A549 (cell line): ENCODE results near the gene GOSR2.

Experiments
- CBX8 ChIP-seq: fragments of 200-600 bp; sonication (generic); IDR thresholded peaks from 2 replicates; pipeline ENCODE4 v1.6.1; 2016
- HDAC2 ChIP-seq: fragments of 200-600 bp; sonication (generic); IDR thresholded peaks from 2 replicates; pipeline ENCODE4 v1.6.1; 2016
- RCOR1 ChIP-seq: fragments of 150-350 bp; IDR thresholded peaks from 2 replicates; pipeline ENCODE4 v1.6.1; 2014; ENCODE audit warnings: antibody characterized with exemption, low read length, low read depth
- TF ChIP-seq, protein P1 (sequence below): fragments of >200 bp; sonication (Bioruptor Twin); formaldehyde crosslinking; IDR thresholded peaks from 3 replicates; pipeline ENCODE4 v1.5.1; 2016
- TF ChIP-seq, protein P2 (sequence below): fragments of >200 bp; sonication (Bioruptor Twin); formaldehyde crosslinking; IDR thresholded peaks from 2 replicates; pipeline ENCODE4 v1.6.1; 2016

DNA sequence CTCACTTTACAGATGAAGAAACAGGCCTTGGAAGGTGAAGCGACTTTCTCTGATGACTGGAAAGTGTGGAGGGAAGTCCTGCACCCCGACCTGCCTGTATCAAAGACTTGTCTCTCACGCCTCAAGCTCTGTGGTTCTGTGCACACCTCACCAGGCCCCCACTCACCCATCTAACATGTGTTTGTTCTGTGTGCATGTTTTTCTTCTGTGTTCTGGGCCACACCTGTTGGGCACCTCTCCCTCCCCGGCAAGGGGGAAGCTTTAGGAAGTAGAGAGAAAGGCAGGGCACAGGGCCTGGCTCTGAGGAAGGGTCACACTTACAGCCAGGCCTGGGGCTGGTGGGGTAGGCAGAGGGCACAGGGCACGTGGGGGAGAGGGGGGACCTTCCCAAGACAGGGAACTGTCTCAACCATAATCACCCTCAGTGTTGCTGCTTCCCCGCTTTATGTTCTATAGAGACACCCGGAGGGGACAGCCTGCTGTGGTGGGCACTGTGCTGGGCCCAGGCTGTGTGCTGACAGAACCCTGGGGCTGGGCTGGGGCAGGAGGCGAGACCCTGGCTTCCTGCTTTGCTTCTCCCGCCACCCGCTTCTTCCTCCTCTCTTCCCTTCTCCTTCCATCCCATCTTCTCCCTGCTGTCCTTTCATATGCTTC, 48.8 kb downstream of the GOSR2 start:
- TF ChIP-seq HDAC2 = no peak
- TF ChIP-seq, protein P1, sequence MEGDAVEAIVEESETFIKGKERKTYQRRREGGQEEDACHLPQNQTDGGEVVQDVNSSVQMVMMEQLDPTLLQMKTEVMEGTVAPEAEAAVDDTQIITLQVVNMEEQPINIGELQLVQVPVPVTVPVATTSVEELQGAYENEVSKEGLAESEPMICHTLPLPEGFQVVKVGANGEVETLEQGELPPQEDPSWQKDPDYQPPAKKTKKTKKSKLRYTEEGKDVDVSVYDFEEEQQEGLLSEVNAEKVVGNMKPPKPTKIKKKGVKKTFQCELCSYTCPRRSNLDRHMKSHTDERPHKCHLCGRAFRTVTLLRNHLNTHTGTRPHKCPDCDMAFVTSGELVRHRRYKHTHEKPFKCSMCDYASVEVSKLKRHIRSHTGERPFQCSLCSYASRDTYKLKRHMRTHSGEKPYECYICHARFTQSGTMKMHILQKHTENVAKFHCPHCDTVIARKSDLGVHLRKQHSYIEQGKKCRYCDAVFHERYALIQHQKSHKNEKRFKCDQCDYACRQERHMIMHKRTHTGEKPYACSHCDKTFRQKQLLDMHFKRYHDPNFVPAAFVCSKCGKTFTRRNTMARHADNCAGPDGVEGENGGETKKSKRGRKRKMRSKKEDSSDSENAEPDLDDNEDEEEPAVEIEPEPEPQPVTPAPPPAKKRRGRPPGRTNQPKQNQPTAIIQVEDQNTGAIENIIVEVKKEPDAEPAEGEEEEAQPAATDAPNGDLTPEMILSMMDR = no peak
- TF ChIP-seq CBX8 = no peak
- no peak for TF ChIP-seq RCOR1
- TF ChIP-seq, protein P2, sequence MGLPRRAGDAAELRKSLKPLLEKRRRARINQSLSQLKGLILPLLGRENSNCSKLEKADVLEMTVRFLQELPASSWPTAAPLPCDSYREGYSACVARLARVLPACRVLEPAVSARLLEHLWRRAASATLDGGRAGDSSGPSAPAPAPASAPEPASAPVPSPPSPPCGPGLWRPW = no peak
